GM19239 (cell line): ENCODE measurements around the gene MPP1.
A peak's percentile ranks its signal among the peaks of the same experiment; 100 is the strongest.

Experiments
- DNase-seq: peaks from one replicate; pipeline ENCODE4 v3.0.0; 2011; ENCODE audit warnings: low spot score; ENCODE audit not compliant: insufficient read length
- FAIRE-seq: peaks from 2 replicates; lab custom pipeline; 2011; peaks lifted over from hg19 to GRCh38; lab: Jason Lieb, UNC

The MPP1 gene

DNA sequence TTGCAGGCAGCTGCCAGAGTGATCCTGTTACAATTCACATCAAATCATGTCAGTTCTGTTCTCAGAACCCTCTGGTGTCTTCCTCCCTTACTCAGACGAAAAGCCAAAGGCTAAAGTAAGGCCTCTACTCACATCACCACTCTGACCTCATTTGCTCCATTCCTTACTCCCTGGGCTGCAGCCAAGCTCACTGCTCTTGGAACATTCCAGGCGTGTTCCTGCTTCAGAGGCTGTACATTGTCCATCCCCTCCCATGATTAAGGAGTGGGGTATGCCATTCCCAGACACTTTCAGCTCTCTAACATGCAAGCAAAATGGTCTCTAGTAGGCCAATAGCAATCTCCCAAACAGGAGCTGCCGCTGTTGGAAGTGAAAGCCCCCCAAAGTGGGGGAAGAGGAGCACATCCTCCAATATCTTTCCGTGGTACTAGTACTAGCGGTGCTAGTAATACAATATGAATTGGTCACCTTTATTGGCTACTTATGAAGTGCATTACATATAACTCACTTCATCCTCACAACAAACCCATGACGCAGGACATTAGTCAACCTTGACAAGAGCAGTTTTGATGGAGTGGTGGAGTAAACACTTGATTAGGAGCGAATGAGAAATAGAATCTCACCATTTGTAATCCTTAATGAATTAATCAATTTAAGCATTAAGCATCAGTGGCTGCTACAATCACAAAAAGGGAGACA lies 69.4 kb downstream of the MPP1 start:
- DNase-seq (no peak), FAIRE-seq (no peak)

DNA sequence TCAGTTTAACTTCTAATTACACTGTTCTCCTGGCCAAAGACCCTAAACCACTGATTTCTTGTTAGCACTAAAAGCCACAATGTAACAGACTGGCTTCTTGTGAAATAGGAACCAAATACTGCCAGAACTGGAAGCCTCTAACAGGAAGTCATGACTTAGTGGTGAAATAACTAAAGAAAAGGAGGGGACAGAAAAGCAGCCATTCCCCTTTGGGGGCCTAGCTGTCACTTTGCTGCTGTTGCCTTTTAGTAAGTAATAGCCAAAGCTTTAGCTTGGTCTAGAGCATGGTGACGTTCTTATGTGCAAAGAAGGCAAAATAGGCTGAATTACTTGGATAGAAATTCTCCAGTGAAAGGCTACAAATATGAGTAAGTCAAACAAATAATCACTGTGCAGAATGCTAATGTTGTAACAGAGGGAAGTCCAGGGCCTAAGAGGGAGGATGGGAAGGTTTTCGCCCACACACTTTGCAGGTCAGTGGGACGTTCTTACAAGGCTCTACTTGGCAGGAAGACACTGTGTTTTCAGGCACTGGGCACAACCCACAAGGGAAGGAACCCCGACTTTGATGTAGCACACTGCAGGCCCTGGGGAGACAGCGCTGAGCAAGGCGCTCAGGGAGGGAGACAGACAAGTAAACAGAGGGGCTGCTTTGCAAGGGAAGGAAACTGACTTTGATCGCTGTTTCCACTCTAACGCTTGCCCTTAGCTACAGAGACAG lies 71.1 kb downstream of the MPP1 start:
- DNase-seq = no peak
- FAIRE-seq = peak; percentile 82

DNA sequence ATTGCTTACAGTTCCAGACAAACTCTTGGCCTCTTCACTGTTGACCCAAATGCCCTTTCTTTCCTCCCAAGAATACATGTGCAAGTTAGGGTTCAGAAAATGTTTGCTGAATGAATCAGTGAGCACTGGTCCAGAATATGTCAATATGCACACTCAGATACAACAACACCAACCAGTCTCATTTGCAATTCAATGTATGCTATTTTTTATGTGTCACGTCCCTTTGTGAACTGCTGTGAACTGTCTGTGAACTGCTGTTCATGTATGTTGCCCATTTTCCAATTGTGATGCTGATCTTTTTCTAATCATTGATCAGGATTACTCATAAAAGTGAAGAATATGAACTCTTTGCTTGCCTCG lies 72.2 kb downstream of the MPP1 start:
- DNase-seq (no peak), FAIRE-seq (peak; percentile 42)

DNA sequence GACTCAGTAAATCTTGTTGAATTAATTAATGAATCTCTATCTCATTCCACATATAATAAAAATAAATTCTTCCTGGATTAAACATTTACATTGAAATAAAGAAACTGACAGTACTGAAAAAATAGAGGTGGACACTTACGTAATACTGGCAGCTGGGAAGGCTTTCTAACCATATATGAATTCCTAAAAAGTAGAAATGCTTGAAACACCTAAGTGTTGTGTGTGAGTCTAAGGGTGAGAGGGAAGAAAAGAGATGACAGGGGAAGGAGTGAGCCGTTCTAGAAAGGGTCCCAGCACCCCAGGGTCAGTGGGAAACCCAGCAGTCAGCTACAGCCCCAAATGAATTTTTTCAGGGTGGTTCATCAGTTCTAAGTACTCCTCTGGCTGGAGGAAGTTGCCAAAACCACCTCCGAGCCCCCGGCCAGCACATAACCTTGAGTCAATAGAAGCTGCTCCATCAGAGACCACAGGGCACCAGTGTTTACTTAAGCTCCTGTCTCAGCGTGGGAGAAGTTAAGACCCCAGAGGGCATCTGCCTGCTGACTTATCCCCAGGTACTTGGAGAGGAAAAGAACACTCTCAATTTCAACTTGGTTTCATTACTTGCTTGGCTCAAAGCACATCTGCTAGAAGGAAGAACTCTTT lies 72.7 kb downstream of the MPP1 start:
- no peak for DNase-seq
- FAIRE-seq = peak; percentile 57

DNA sequence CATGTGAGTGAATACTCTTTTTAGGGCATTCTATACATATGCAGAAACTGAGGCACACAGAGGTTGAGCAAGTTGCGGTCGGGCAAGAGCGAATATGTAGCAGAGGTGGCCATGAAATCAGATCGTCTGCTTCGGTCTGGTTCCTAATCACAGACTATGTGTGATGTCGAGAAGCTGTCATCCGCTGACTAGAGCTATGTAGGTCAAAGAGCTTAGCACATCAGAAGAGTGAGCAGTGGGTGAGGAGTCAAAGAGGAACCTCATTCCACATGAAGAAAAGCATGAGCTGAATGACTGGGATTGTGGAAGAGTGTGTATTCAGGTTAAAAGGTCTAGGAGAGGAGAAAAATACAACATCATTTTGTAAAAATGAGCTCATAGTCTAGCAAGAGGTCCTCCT lies 73.4 kb downstream of the MPP1 start:
- DNase-seq = no peak
- no peak for FAIRE-seq

DNA sequence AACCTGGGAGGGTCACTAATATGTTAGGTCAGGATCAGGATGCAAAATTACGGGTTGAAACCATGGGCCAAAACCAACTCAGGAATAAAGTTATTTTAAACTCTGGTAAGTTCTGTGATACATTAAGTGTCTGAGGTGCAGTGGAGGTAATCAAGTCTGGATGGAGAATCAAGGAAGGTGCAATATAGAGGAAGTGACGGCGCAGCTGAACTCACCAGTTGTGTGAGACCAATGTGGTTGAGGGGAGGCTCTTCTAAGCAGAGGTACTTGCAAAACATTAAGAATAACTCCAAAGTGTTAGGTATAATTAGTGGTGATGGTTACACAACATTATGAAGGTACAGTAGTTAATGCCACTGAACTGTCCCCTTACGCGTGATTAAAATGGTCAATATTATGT lies 74.1 kb downstream of the MPP1 start:
- FAIRE-seq = no peak
- DNase-seq = no peak

DNA sequence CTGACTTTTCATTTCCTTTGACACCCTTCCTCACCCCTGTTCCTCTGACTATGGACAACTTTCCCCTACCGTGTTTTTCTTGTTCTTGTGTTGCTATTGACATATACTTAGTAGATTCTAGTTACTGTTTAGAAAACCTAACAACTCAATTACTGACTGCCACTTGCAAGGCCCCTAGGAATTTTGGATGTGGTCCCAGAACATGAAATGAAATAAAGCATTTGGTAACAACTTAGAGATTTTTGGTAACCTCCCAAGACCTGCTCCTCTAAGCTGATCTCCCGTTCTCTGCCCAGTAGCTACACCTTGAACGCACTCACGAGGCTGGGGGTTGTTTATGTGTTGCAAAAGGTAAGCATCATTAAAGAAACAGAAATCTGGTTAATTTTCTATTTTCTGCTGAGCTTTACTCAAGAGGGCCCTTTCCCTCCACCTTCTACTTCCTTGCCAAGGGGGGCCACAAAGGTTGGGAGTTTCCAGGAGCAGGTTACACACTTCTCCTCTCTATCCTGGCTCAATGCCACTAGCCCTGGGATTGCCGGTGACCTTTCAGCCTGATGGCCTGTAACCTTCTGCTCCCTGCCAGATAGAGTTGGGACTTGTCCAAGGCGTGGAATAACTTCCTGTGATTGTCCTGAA lies 74.9 kb downstream of the MPP1 start:
- DNase-seq (no peak), FAIRE-seq (no peak)

DNA sequence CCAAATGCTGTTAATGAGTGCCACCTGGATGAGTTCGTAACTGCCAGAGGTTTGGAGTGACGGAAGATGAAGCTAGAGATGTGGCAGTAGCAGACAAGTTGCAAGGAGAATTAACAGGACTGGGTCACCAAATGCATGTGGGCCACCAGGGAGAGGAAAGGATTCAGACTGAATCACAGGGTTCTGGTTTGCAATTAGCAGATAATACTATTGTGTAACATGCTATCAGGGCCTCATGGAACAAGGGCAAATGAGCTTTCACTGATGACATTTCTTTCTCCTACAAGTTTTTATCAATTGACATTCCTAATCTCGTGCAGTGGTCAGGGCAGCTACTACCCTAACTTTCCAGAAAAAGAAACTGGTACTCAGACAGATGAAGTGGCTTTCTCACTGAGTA lies 75.8 kb downstream of the MPP1 start:
- DNase-seq (no peak), FAIRE-seq (no peak)
